Lower leg skin (tissue), 4 donors: Measurements from ENCODE around the gene DCAF8. TPM values are rescaled to one million over a fixed set of nuclear protein-coding genes. Genes with fewer than 3 reads are reported as not detected.

ENCODE experiments used
- DNase-seq, 2 donors: peaks; one replicate each; pipeline ENCODE4 v3.0.0-alpha.2; 2019; ENCODE audit warnings: low spot score in 2 of 2
- H3K4me3 ChIP-seq: fragments of 200-600 bp; sonication (generic); 2 replicates; pipeline ENCODE4 v1.5.1; 2017; ENCODE audit warnings: mild to moderate bottlenecking, low read depth; ENCODE audit not compliant: poor library complexity, severe bottlenecking
- CTCF ChIP-seq, 3 donors: fragments of 450-650 bp; IDR thresholded peaks; one replicate each; pipeline ENCODE4 v1.5.1; 2016; ENCODE audit warnings: antibody characterized with exemption in 3 of 3, mild to moderate bottlenecking in 3 of 3, moderate library complexity in 2 of 3
- POLR2A ChIP-seq, 2 donors: fragments of 450-650 bp; IDR thresholded peaks; one replicate each; pipeline ENCODE4 v1.6.1; 2016 to 2017; ENCODE audit warnings: antibody characterized with exemption in 2 of 2, mild to moderate bottlenecking in 1 of 2, moderate library complexity in 1 of 2
- WGBS, 2 donors: methylation state at CpG; one replicate each; pipeline ENCODE4 v1.1.5; 2018; 5-methylcytosine and 5-hydroxymethylcytosine counted together
- intact Hi-C: fragments of 100-400 bp; cut with DNase I; formaldehyde crosslinking; loops from one replicate; pipeline ENCODE4 v1.15.0; 2023; ENCODE audit warnings: low total_unique reads
- total RNA-seq, 4 donors: library from RNA; depleted of rRNA; stranded (reverse); fragments of >200 nt; gene quantifications; one replicate each; pipeline ENCODE4 v1.1.0, GENCODE V29; 2016

Gene DCAF8
- total RNA-seq, 4 donors from 2014 or later, result 90.2 to 141 (median 97.9) TPM

GRCh38 chr1:160284782-160285344 lies 22.5 kb upstream of the DCAF8 start, which contains the start of gene PEX19:
PEX19 (minus strand) TSS chr1:160285133; CDS start chr1:160285124, 9 bp downstream.
- intact Hi-C loops, result no loop called here
- TF ChIP-seq POLR2A (IDR thresholded peaks at IDR 0.05) (no peak), CTCF (IDR thresholded peaks at IDR 0.05) (no peak)
- WGBS, 2 donors, result 0 to 1% methylated on average over 27 of the region's 27 CpGs
- DNase-seq, result peak; percentile 95 to 98
- peak within 1 kb of the TSS; percentile 74 for H3K4me3 ChIP-seq

- peak overlapping the region; percentile 74 for H3K4me3 ChIP-seq
- no peak for DNase-seq
- intact Hi-C loops, result no loop called here
- WGBS, 2 donors, result 0 to 2% methylated on average over 15 of the region's 15 CpGs
- TF ChIP-seq CTCF (IDR thresholded peaks at IDR 0.05) (no peak), POLR2A (IDR thresholded peaks at IDR 0.05) (no peak)
Observed at GRCh38 chr1:160284220-160284781, 22.0 kb upstream of the DCAF8 start.

- TF ChIP-seq POLR2A (IDR thresholded peaks at IDR 0.05) (no peak), CTCF (IDR thresholded peaks at IDR 0.05) (no peak)
- DNase-seq, result no peak
- intact Hi-C loops, result no loop called here
- 90% methylated on average over 7 of the region's 7 CpGs for WGBS, 2 donors
- H3K4me3 ChIP-seq, result no peak overlapping the region
Observed at GRCh38 chr1:160282807-160283206, 20.5 kb upstream of the DCAF8 start.

GRCh38 chr1:160277987-160278386 lies 15.6 kb upstream of the DCAF8 start:
- intact Hi-C loops, result no loop called here

GRCh38 chr1:160277330-160277729 lies 15.0 kb upstream of the DCAF8 start:
- H3K4me3 ChIP-seq, result no peak overlapping the region
- intact Hi-C loops, result no loop called here
- no peak for DNase-seq
- TF ChIP-seq CTCF (IDR thresholded peaks at IDR 0.05) (no peak), POLR2A (IDR thresholded peaks at IDR 0.05) (no peak)
- 90% methylated on average over 2 of the region's 2 CpGs for WGBS, 2 donors

More at GRCh38 chr1:160277987-160278386, 15.6 kb upstream of the DCAF8 start:
- no peak overlapping the region for H3K4me3 ChIP-seq
- TF ChIP-seq CTCF (IDR thresholded peaks at IDR 0.05) (no peak), POLR2A (IDR thresholded peaks at IDR 0.05) (no peak)
- WGBS, 2 donors, result 84 to 85% methylated on average over 4 of the region's 4 CpGs
- no peak for DNase-seq

GRCh38 chr1:160271025-160271424 lies 8.7 kb upstream of the DCAF8 start:
- WGBS, 2 donors, result 83 to 86% methylated on average over 1 of the region's 1 CpG
- intact Hi-C loops, result no loop called here

More at GRCh38 chr1:160271025-160271424, 8.7 kb upstream of the DCAF8 start:
- TF ChIP-seq CTCF (IDR thresholded peaks at IDR 0.05) (no peak), POLR2A (IDR thresholded peaks at IDR 0.05) (no peak)
- no peak overlapping the region for H3K4me3 ChIP-seq
- no peak for DNase-seq
